GM12878 (cell line): Measurements from ENCODE around the gene YIF1A. TPM values are rescaled to one million over a fixed set of nuclear protein-coding genes. Genes with fewer than 3 reads are reported as not detected.

ENCODE experiments used
- ATAC-seq: fragments of 200-7000 bp; cut with Tn5 transposase; 3 replicates; pipeline ENCODE4 v1.9.1; 2020; ENCODE audit warnings: mild to moderate bottlenecking, moderate library complexity
- BruUV-seq: library from RNA; stranded (reverse); fragments of 400-500 nt; replicated peaks from 2 replicates; lab custom pipeline; 2021; lab: Mats Ljungman, UMichigan
- CTCF ChIA-PET: fragments of 300-600 bp; sonication (Branson Sonifier 250); formaldehyde crosslinking; extraction: SDS; loops from one replicate; lab custom pipeline; 2021; ENCODE audit warnings: inconsistent platforms; lab: Yijun Ruan, JAX
- POLR2A ChIA-PET: fragments of 350-600 bp; formaldehyde crosslinking; extraction: SDS; loops from one replicate; lab custom pipeline; 2021; ENCODE audit warnings: inconsistent platforms; lab: Charles Lee
- RAD21 ChIA-PET: fragments of 300-600 bp; sonication (Branson Sonifier 250); formaldehyde crosslinking; loops from one replicate; lab custom pipeline; 2023; ENCODE audit warnings: antibody characterized with exemption; ENCODE audit not compliant: unreplicated experiment; lab: Charles Lee
- SMC1A ChIA-PET: fragments of 300-600 bp; sonication (Branson Sonifier 250); formaldehyde crosslinking; loops from one replicate; lab custom pipeline; 2023; ENCODE audit not compliant: unreplicated experiment, uncharacterized antibody; lab: Charles Lee
- DNase-seq: peaks from one replicate; pipeline ENCODE4 v3.0.0-alpha.2; 2011; ENCODE audit warnings: low read depth, low spot score
- FAIRE-seq: peaks from 3 replicates; lab custom pipeline; 2011; peaks lifted over from hg19 to GRCh38; lab: Jason Lieb, UNC
- H2AFZ ChIP-seq: 2 replicates; pipeline ENCODE4 v1.6.0; 2011; ENCODE audit warnings: low read depth, low read length, control low read depth; ENCODE audit not compliant: control insufficient read depth
- H3K27ac ChIP-seq: 2 replicates; pipeline ENCODE4 v1.5.1; 2011; ENCODE audit warnings: control low read depth; ENCODE audit not compliant: control insufficient read depth, insufficient read depth
- H3K27me3 ChIP-seq, 2 experiments: replicated peaks in 1 of 2; 2 replicates each; pipeline versions ENCODE4 v1.6.0 to v1.6.1; 2011; ENCODE audit warnings: low read length in 1 of 2; ENCODE audit not compliant: control insufficient read depth in 2 of 2, insufficient read depth in 2 of 2
- H3K36me3 ChIP-seq, 2 experiments: 2 replicates each; pipeline ENCODE4 v1.5.1; 2011; ENCODE audit warnings: low read length in 1 of 2; ENCODE audit not compliant: control insufficient read depth in 2 of 2, insufficient read depth in 2 of 2
- H3K4me1 ChIP-seq: 2 replicates; pipeline ENCODE4 v1.6.1; 2011; ENCODE audit warnings: mild to moderate bottlenecking, low read length, moderate library complexity, mixed read lengths; ENCODE audit not compliant: control insufficient read depth, insufficient read depth
- H3K4me2 ChIP-seq: 2 replicates; pipeline ENCODE4 v1.6.0; 2011; ENCODE audit warnings: control low read depth; ENCODE audit not compliant: control insufficient read depth, insufficient read depth
- H3K4me3 ChIP-seq: fragments of 200-600 bp; sonication (generic); 2 replicates; pipeline ENCODE4 v1.5.1; 2016
- H3K79me2 ChIP-seq: 2 replicates; pipeline ENCODE4 v1.6.0; 2011; ENCODE audit warnings: low read length; ENCODE audit not compliant: control insufficient read depth, insufficient read depth
- H3K9ac ChIP-seq: 2 replicates; pipeline ENCODE4 v1.8.0; 2011; ENCODE audit warnings: low read length, control low read depth, mixed read lengths; ENCODE audit not compliant: control insufficient read depth, insufficient read depth
- H3K9me3 ChIP-seq: replicated peaks from 3 replicates; pipeline ENCODE4 v1.5.1; 2011; ENCODE audit warnings: mild to moderate bottlenecking, low read length; ENCODE audit not compliant: control insufficient read depth, insufficient read depth
- H4K20me1 ChIP-seq: 2 replicates; pipeline ENCODE4 v1.6.0; 2011; ENCODE audit not compliant: control insufficient read depth, insufficient read depth
- CHD1 ChIP-seq: IDR thresholded peaks from 2 replicates; pipeline ENCODE4 v1.6.1; 2012; ENCODE audit warnings: low read depth, low read length, improper control_type of control experiment
- EED ChIP-seq: sonication (generic); IDR thresholded peaks from 2 replicates; pipeline ENCODE4 v1.6.1; 2016; ENCODE audit warnings: antibody characterized with exemption, low read depth
- GABPA ChIP-seq: IDR thresholded peaks from 2 replicates; pipeline ENCODE4 v1.6.1; 2014; ENCODE audit warnings: antibody characterized with exemption, low read depth, mild to moderate bottlenecking, inconsistent platforms
- IKZF2 ChIP-seq, 2 experiments: fragments of 450-650 bp; IDR thresholded peaks; 2 replicates each; pipeline ENCODE4 v1.6.1; 2017; ENCODE audit warnings: mild to moderate bottlenecking in 2 of 2, moderate library complexity in 2 of 2
- JUNB ChIP-seq: IDR thresholded peaks from 2 replicates; pipeline ENCODE4 v1.6.1; 2016; ENCODE audit warnings: antibody characterized with exemption, mild to moderate bottlenecking
- KAT2A ChIP-seq: conservative IDR thresholded peaks from 2 replicates; pipeline ENCODE4 v1.6.1; 2011; ENCODE audit warnings: low read depth, low read length; ENCODE audit not compliant: control insufficient read depth
- MXI1 ChIP-seq: fragments of 150-350 bp; IDR thresholded peaks from 2 replicates; pipeline ENCODE4 v1.6.1; 2011; ENCODE audit warnings: low read depth, mild to moderate bottlenecking, inconsistent platforms, low read length, improper control_type of control experiment
- RBBP5 ChIP-seq: fragments of 200-600 bp; sonication (generic); conservative IDR thresholded peaks from 2 replicates; pipeline ENCODE4 v1.6.1; 2016
- SMAD5 ChIP-seq: IDR thresholded peaks from 2 replicates; pipeline ENCODE4 v1.6.1; 2016; ENCODE audit warnings: antibody characterized with exemption, low read depth
- TCF7 ChIP-seq: IDR thresholded peaks from 2 replicates; pipeline ENCODE4 v1.6.1; 2014; ENCODE audit warnings: antibody characterized with exemption, borderline replicate concordance
- ZBTB4 ChIP-seq: fragments of 450-650 bp; formaldehyde crosslinking; IDR thresholded peaks from 2 replicates; pipeline ENCODE4 v1.4.0; 2022; ENCODE audit warnings: mild to moderate bottlenecking, moderate library complexity
- ZNF207 ChIP-seq: fragments of 450-650 bp; IDR thresholded peaks from 2 replicates; pipeline ENCODE4 v1.6.1; 2014; ENCODE audit warnings: antibody characterized with exemption, mild to moderate bottlenecking, borderline replicate concordance
- ZNF217 ChIP-seq: fragments of 450-650 bp; IDR thresholded peaks from 2 replicates; pipeline ENCODE4 v1.6.1; 2017; ENCODE audit warnings: antibody characterized with exemption, mild to moderate bottlenecking
- ZNF592 ChIP-seq: fragments of 450-650 bp; IDR thresholded peaks from 2 replicates; pipeline ENCODE4 v1.6.1; 2017; ENCODE audit warnings: mild to moderate bottlenecking, moderate library complexity
- WGBS: methylation state at CpG from one replicate; pipeline ENCODE4 v1.1.6; 2016; ENCODE audit warnings: low lambda C conversion rate; ENCODE audit not compliant: insufficient replicate concordance, insufficient coverage; ENCODE audit errors: missing lambda C conversion rate; 5-methylcytosine and 5-hydroxymethylcytosine counted together
- in situ Hi-C: fragments of 300-500 bp; cut with MboI; formaldehyde crosslinking; loops from 9 replicates; pipeline ENCODE4 v1.14.3; 2018; ENCODE audit warnings: mixed read lengths
- intact Hi-C: fragments of 100-400 bp; cut with micrococcal nuclease; formaldehyde crosslinking; loops from one replicate; pipeline ENCODE4 v1.14.2; 2022; ENCODE audit not compliant: unreplicated experiment
- polyA plus RNA-seq, 11 experiments: library from polyadenylated mRNA; depleted of rRNA in 4 of 11; unstranded in 6 of 11; stranded (reverse) in 5 of 11; fragments of >200 nt; fragmentation: Nextera tagmentation in 4 of 11; fragmentation: Illumina TruSeq in 1 of 11; extraction: Ambion mirVana in 4 of 11; extraction: Trizol in 1 of 11; gene quantifications; 1 replicate in 1 of 11; 2 replicates in 10 of 11; pipeline versions ENCODE4 v1.2.1 to v1.2.3, GENCODE V29; 2011 to 2016; ENCODE audit warnings: inconsistent platforms in 2 of 11, missing spikeins in 2 of 11, low read depth in 1 of 11
- total RNA-seq, 4 experiments: library from RNA; depleted of rRNA in 3 of 4; stranded (reverse); fragments of >200 nt in 3 of 4; fragmentation: Illumina TruSeq in 1 of 4; extraction: Trizol in 1 of 4; gene quantifications; 2 replicates each; pipeline versions ENCODE4 v1.2.1 to v1.2.3, GENCODE V29; 2013 to 2021

YIF1A gene
- total and polyA plus RNA-seq, 10 of the 15 experiments (the other 5 are each of a cell fraction or from before 2014, with no cell fraction given) = 6.6 to 128 (median 71.7) TPM

- TF ChIP-seq ZNF217 = no peak
- no peak for TF ChIP-seq RBBP5
- no peak for TF ChIP-seq EED
- TF ChIP-seq TCF7 = no peak
- no peak for TF ChIP-seq CHD1
- TF ChIP-seq MXI1 = no peak
These were observed 25.9 kb upstream of the YIF1A start (continued) for GRCh38 chr11:66314561-66315497.

- Histone ChIP-seq H3K27ac (no peak overlapping the region), H3K4me2 (no peak overlapping the region), H3K36me3 (no peaks in the 10 kb centered on the region), H2AFZ (no peak overlapping the region), H3K4me1 (peaks cover 18% of the 10 kb centered on the region), H3K27me3 (no peaks in the 10 kb centered on the region; a peak in 1 of 4 replicates), H3K9ac (no peak overlapping the region), H3K4me3 (no peak overlapping the region), H3K79me2 (no peaks in the 10 kb centered on the region), H4K20me1 (no peaks in the 10 kb centered on the region), H3K9me3 (no peaks in the 10 kb centered on the region)
- SMC1A ChIA-PET = no interaction called here
- RAD21 ChIA-PET = interaction anchor here (1.7 kb wide), 1 partner anchor 13 kb away, joined by 4 read pairs; no protein-coding TSS in a partner anchor
- WGBS = 100% methylated on average over 1 of the region's 1 CpG
- DNase-seq (no peak), FAIRE-seq (no peak), ATAC-seq (no peak)
- intact Hi-C loops = no loop called here
- in situ Hi-C loops = no loop called here
- CTCF ChIA-PET = interaction anchor here (6.1 to 6.3 kb wide), 2 partner anchors 17 to 73 kb away, joined by 96 to 166 read pairs; no protein-coding TSS in a partner anchor
- no TSS peak for BruUV-seq
- POLR2A ChIA-PET = no interaction called here
- TF ChIP-seq KAT2A = no peak
- TF ChIP-seq GABPA = no peak
- TF ChIP-seq ZNF592 = no peak
- TF ChIP-seq ZNF207 = no peak
- TF ChIP-seq JUNB = no peak
- no peak for TF ChIP-seq ZBTB4 (CRISPR knock-in tag)
- TF ChIP-seq SMAD5 = no peak
- no peak for TF ChIP-seq IKZF2 (IDR thresholded peaks at IDR 0.05)
These were observed 25.2 kb upstream of the YIF1A start for GRCh38 chr11:66314186-66314501.
